Skeletal muscle cell (primary cell): ENCODE measurements around the gene PCNX3.
"Not testable (repeated sequence)": the region's sequence is repeated elsewhere in the genome, so short reads cannot be mapped to it uniquely, and the experiment has no call there.

ENCODE experiments used
- DNase-seq: peaks from one replicate; pipeline ENCODE4 v3.0.0-alpha.2; 2010; ENCODE audit warnings: low read depth
- H3K4me3 ChIP-seq: 2 replicates; pipeline ENCODE4 v1.5.1; 2011; ENCODE audit warnings: low read depth, mild to moderate bottlenecking, control low read depth, low read length, moderate library complexity

PCNX3 gene

GRCh38 chr11:65650547-65651338 lies 35.2 kb downstream of the PCNX3 start:
- DNase-seq: no peak
- H3K4me3 ChIP-seq: no peak overlapping the region

- DNase-seq: no peak
- H3K4me3 ChIP-seq: no peak overlapping the region
Observed at GRCh38 chr11:65651339-65651588, 35.7 kb downstream of the PCNX3 start.

- no peak for DNase-seq
- peak overlapping the region; percentile 53 for H3K4me3 ChIP-seq
Observed at GRCh38 chr11:65651589-65652510, 36.3 kb downstream of the PCNX3 start.

GRCh38 chr11:65652511-65653228 lies 37.1 kb downstream of the PCNX3 start:
- H3K4me3 ChIP-seq: peak overlapping the region; percentile 53
- peak; percentile 74 for DNase-seq

- H3K4me3 ChIP-seq: peak overlapping the region; percentile 53
- DNase-seq: no peak
Observed at GRCh38 chr11:65653229-65654225, 38.0 kb downstream of the PCNX3 start.

GRCh38 chr11:65654375-65655349 lies 39.1 kb downstream of the PCNX3 start:
- H3K4me3 ChIP-seq: no peak overlapping the region
- no peak for DNase-seq

GRCh38 chr11:65655570-65656332 lies 40.2 kb downstream of the PCNX3 start:
- no peak for DNase-seq
- H3K4me3 ChIP-seq: no peak overlapping the region

- no peak for DNase-seq
- no peak overlapping the region for H3K4me3 ChIP-seq
Observed at GRCh38 chr11:65657426-65657825, 41.9 kb downstream of the PCNX3 start.

- no peak overlapping the region for H3K4me3 ChIP-seq
Observed at GRCh38 chr11:65658174-65659021, 42.8 kb downstream of the PCNX3 start.

GRCh38 chr11:65660038-65660437 lies 44.5 kb downstream of the PCNX3 start:
- no peak overlapping the region for H3K4me3 ChIP-seq
- no peak for DNase-seq

More at GRCh38 chr11:65658174-65659021, 42.8 kb downstream of the PCNX3 start:
- DNase-seq: no peak

GRCh38 chr11:65660908-65661307 lies 45.3 kb downstream of the PCNX3 start:
- not testable (repeated sequence) for H3K4me3 ChIP-seq

GRCh38 chr11:65661599-65662246 lies 46.1 kb downstream of the PCNX3 start:
- no peak for DNase-seq

More at GRCh38 chr11:65660908-65661307, 45.3 kb downstream of the PCNX3 start:
- not testable (repeated sequence) for DNase-seq

GRCh38 chr11:65662247-65662798 lies 46.7 kb downstream of the PCNX3 start:
- peak overlapping the region; percentile 99 for H3K4me3 ChIP-seq
- no peak for DNase-seq

More at GRCh38 chr11:65661599-65662246, 46.1 kb downstream of the PCNX3 start:
- H3K4me3 ChIP-seq: peak overlapping the region; percentile 99

GRCh38 chr11:65662799-65663638 lies 47.4 kb downstream of the PCNX3 start, which contains the start of gene RELA:
Gene RELA, minus strand, starts transcription at chr11:65662916. Its CDS starts 84 bp downstream, at chr11:65662832.
- peak; percentile 87 for DNase-seq
- H3K4me3 ChIP-seq: peak within 1 kb of the TSS; percentile 99
